GM12878 (cell line): ENCODE data around the gene ARHGDIA. TPM values are rescaled to one million over a fixed set of nuclear protein-coding genes. Genes with fewer than 3 reads are reported as not detected.

Source experiments
- ATAC-seq: fragments of 200-7000 bp; cut with Tn5 transposase; 3 replicates; pipeline ENCODE4 v1.9.1; 2020; ENCODE audit warnings: mild to moderate bottlenecking, moderate library complexity
- BruUV-seq: library from RNA; stranded (reverse); fragments of 400-500 nt; replicated peaks from 2 replicates; lab custom pipeline; 2021; lab: Mats Ljungman, UMichigan
- CTCF ChIA-PET: fragments of 300-600 bp; sonication (Branson Sonifier 250); formaldehyde crosslinking; extraction: SDS; loops from one replicate; lab custom pipeline; 2021; ENCODE audit warnings: inconsistent platforms; lab: Yijun Ruan, JAX
- POLR2A ChIA-PET: fragments of 350-600 bp; formaldehyde crosslinking; extraction: SDS; loops from one replicate; lab custom pipeline; 2021; ENCODE audit warnings: inconsistent platforms; lab: Charles Lee
- RAD21 ChIA-PET: fragments of 300-600 bp; sonication (Branson Sonifier 250); formaldehyde crosslinking; loops from one replicate; lab custom pipeline; 2023; ENCODE audit warnings: antibody characterized with exemption; ENCODE audit not compliant: unreplicated experiment; lab: Charles Lee
- SMC1A ChIA-PET: fragments of 300-600 bp; sonication (Branson Sonifier 250); formaldehyde crosslinking; loops from one replicate; lab custom pipeline; 2023; ENCODE audit not compliant: unreplicated experiment, uncharacterized antibody; lab: Charles Lee
- DNase-seq: peaks from one replicate; pipeline ENCODE4 v3.0.0-alpha.2; 2011; ENCODE audit warnings: low read depth, low spot score
- FAIRE-seq: peaks from 3 replicates; lab custom pipeline; 2011; peaks lifted over from hg19 to GRCh38; lab: Jason Lieb, UNC
- H2AFZ ChIP-seq: 2 replicates; pipeline ENCODE4 v1.6.0; 2011; ENCODE audit warnings: low read depth, low read length, control low read depth; ENCODE audit not compliant: control insufficient read depth
- H3K27ac ChIP-seq: 2 replicates; pipeline ENCODE4 v1.5.1; 2011; ENCODE audit warnings: control low read depth; ENCODE audit not compliant: control insufficient read depth, insufficient read depth
- H3K27me3 ChIP-seq, 2 experiments: replicated peaks in 1 of 2; 2 replicates each; pipeline versions ENCODE4 v1.6.0 to v1.6.1; 2011; ENCODE audit warnings: low read length in 1 of 2; ENCODE audit not compliant: control insufficient read depth in 2 of 2, insufficient read depth in 2 of 2
- H3K36me3 ChIP-seq, 2 experiments: 2 replicates each; pipeline ENCODE4 v1.5.1; 2011; ENCODE audit warnings: low read length in 1 of 2; ENCODE audit not compliant: control insufficient read depth in 2 of 2, insufficient read depth in 2 of 2
- H3K4me1 ChIP-seq: 2 replicates; pipeline ENCODE4 v1.6.1; 2011; ENCODE audit warnings: mild to moderate bottlenecking, low read length, moderate library complexity, mixed read lengths; ENCODE audit not compliant: control insufficient read depth, insufficient read depth
- H3K4me2 ChIP-seq: 2 replicates; pipeline ENCODE4 v1.6.0; 2011; ENCODE audit warnings: control low read depth; ENCODE audit not compliant: control insufficient read depth, insufficient read depth
- H3K4me3 ChIP-seq: fragments of 200-600 bp; sonication (generic); 2 replicates; pipeline ENCODE4 v1.5.1; 2016
- H3K79me2 ChIP-seq: 2 replicates; pipeline ENCODE4 v1.6.0; 2011; ENCODE audit warnings: low read length; ENCODE audit not compliant: control insufficient read depth, insufficient read depth
- H3K9ac ChIP-seq: 2 replicates; pipeline ENCODE4 v1.8.0; 2011; ENCODE audit warnings: low read length, control low read depth, mixed read lengths; ENCODE audit not compliant: control insufficient read depth, insufficient read depth
- H3K9me3 ChIP-seq: replicated peaks from 3 replicates; pipeline ENCODE4 v1.5.1; 2011; ENCODE audit warnings: mild to moderate bottlenecking, low read length; ENCODE audit not compliant: control insufficient read depth, insufficient read depth
- H4K20me1 ChIP-seq: 2 replicates; pipeline ENCODE4 v1.6.0; 2011; ENCODE audit not compliant: control insufficient read depth, insufficient read depth
- BMI1 ChIP-seq: fragments of 450-650 bp; IDR thresholded peaks from 2 replicates; pipeline ENCODE4 v1.6.1; 2016; ENCODE audit warnings: mild to moderate bottlenecking, moderate library complexity, borderline replicate concordance
- CEBPB ChIP-seq, 2 experiments: fragments of 150-350 bp in 1 of 2; IDR thresholded peaks; 2 replicates each; pipeline ENCODE4 v1.6.1; 2012 to 2014; ENCODE audit warnings: low read depth in 2 of 2, low read length in 2 of 2, borderline replicate concordance in 1 of 2, inconsistent platforms in 1 of 2
- CHD4 ChIP-seq: fragments of 200-600 bp; sonication (generic); IDR thresholded peaks from 2 replicates; pipeline ENCODE4 v1.6.1; 2016; ENCODE audit warnings: mild to moderate bottlenecking
- JUNB ChIP-seq: IDR thresholded peaks from 2 replicates; pipeline ENCODE4 v1.6.1; 2016; ENCODE audit warnings: antibody characterized with exemption, mild to moderate bottlenecking
- KLF5 ChIP-seq: fragments of 450-650 bp; IDR thresholded peaks from 2 replicates; pipeline ENCODE4 v1.6.1; 2014; ENCODE audit warnings: mild to moderate bottlenecking; ENCODE audit not compliant: partially characterized antibody
- PBX3 ChIP-seq: IDR thresholded peaks from 2 replicates; pipeline ENCODE4 v1.6.1; 2011; ENCODE audit warnings: mild to moderate bottlenecking, low read depth, low read length, moderate library complexity; ENCODE audit not compliant: insufficient replicate concordance
- POLR2A ChIP-seq: IDR thresholded peaks from 2 replicates; pipeline ENCODE4 v1.6.1; 2011; ENCODE audit warnings: low read depth, mild to moderate bottlenecking, low read length
- POLR2AphosphoS5 ChIP-seq: IDR thresholded peaks from 2 replicates; pipeline ENCODE4 v1.6.1; 2011; ENCODE audit warnings: mild to moderate bottlenecking, low read length, inconsistent platforms
- POU2F2 ChIP-seq: IDR thresholded peaks from 3 replicates; pipeline ENCODE4 v1.6.1; 2011; ENCODE audit warnings: low read depth, mild to moderate bottlenecking, low read length, borderline replicate concordance
- RELA ChIP-seq: fragments of 450-650 bp; IDR thresholded peaks from 2 replicates; pipeline ENCODE4 v1.8.0; 2014; ENCODE audit warnings: borderline replicate concordance; ENCODE audit not compliant: partially characterized antibody
- SKIL ChIP-seq: fragments of 450-650 bp; IDR thresholded peaks from 2 replicates; pipeline ENCODE4 v1.6.1; 2017; ENCODE audit warnings: mild to moderate bottlenecking, low read depth, inconsistent platforms; ENCODE audit not compliant: poor library complexity, severe bottlenecking
- SP1 ChIP-seq: IDR thresholded peaks from one replicate; pipeline ENCODE4 v1.6.1; 2011; ENCODE audit warnings: low read depth, low read length
- TCF12 ChIP-seq: IDR thresholded peaks from 2 replicates; pipeline ENCODE4 v1.6.1; 2011; ENCODE audit warnings: low read depth, mild to moderate bottlenecking, low read length
- WGBS: methylation state at CpG from one replicate; pipeline ENCODE4 v1.1.6; 2016; ENCODE audit warnings: low lambda C conversion rate; ENCODE audit not compliant: insufficient replicate concordance, insufficient coverage; ENCODE audit errors: missing lambda C conversion rate; 5-methylcytosine and 5-hydroxymethylcytosine counted together
- in situ Hi-C: fragments of 300-500 bp; cut with MboI; formaldehyde crosslinking; loops from 9 replicates; pipeline ENCODE4 v1.14.3; 2018; ENCODE audit warnings: mixed read lengths
- intact Hi-C: fragments of 100-400 bp; cut with micrococcal nuclease; formaldehyde crosslinking; loops from one replicate; pipeline ENCODE4 v1.14.2; 2022; ENCODE audit not compliant: unreplicated experiment
- polyA plus RNA-seq, 11 experiments: library from polyadenylated mRNA; depleted of rRNA in 4 of 11; unstranded in 6 of 11; stranded (reverse) in 5 of 11; fragments of >200 nt; fragmentation: Nextera tagmentation in 4 of 11; fragmentation: Illumina TruSeq in 1 of 11; extraction: Ambion mirVana in 4 of 11; extraction: Trizol in 1 of 11; gene quantifications; 1 replicate in 1 of 11; 2 replicates in 10 of 11; pipeline versions ENCODE4 v1.2.1 to v1.2.3, GENCODE V29; 2011 to 2016; ENCODE audit warnings: inconsistent platforms in 2 of 11, missing spikeins in 2 of 11, low read depth in 1 of 11
- total RNA-seq, 4 experiments: library from RNA; depleted of rRNA in 3 of 4; stranded (reverse); fragments of >200 nt in 3 of 4; fragmentation: Illumina TruSeq in 1 of 4; extraction: Trizol in 1 of 4; gene quantifications; 2 replicates each; pipeline versions ENCODE4 v1.2.1 to v1.2.3, GENCODE V29; 2013 to 2021

Gene ARHGDIA
- total and polyA plus RNA-seq, 10 of the 15 experiments (the other 5 are each of a cell fraction or from before 2014, with no cell fraction given): 17.9 to 552 (median 169) TPM

- RAD21 ChIA-PET: no interaction called here
- H3K4me3 ChIP-seq: no peak overlapping the region
- no peak overlapping the region for H3K4me2 ChIP-seq
- peaks cover 30% of the 10 kb centered on the region for H3K79me2 ChIP-seq
- H3K9ac ChIP-seq: no peak overlapping the region
- peaks cover 26 to 29% of the 10 kb centered on the region in 2 experiments; a peak in 3 of 4 replicates for H3K36me3 ChIP-seq
- H2AFZ ChIP-seq: no peak overlapping the region
- H3K4me1 ChIP-seq: peaks cover 15% of the 10 kb centered on the region
- POLR2A ChIA-PET: interaction anchor here (1.1 to 1.4 kb wide), 3 partner anchors 13 to 28 kb away, joined by 3 to 6 read pairs (median 3); no protein-coding TSS in a partner anchor
- no peak for TF ChIP-seq TCF12
- TF ChIP-seq POLR2AphosphoS5: peak; percentile 43; the same call in 1 of the 2 replicates
- peak; percentile 26 for TF ChIP-seq POLR2A
- intact Hi-C loops: no loop called here
- no TSS peak for BruUV-seq
- CTCF ChIA-PET: interaction anchor here (1.6 kb wide), 1 partner anchor 13 kb away, joined by 5 read pairs; no protein-coding TSS in a partner anchor
- ATAC-seq: no peak
- no peak for DNase-seq
- H3K27me3 ChIP-seq: no peaks in the 10 kb centered on the region
- no peaks in the 10 kb centered on the region for H3K9me3 ChIP-seq
- 0 out of 2 replicates have a peak, but pooled peaks cover 3% of the 10 kb centered on the region for H4K20me1 ChIP-seq
- WGBS: 85% methylated on average over 11 of the region's 11 CpGs
- in situ Hi-C loops: no loop called here
- no peak overlapping the region for H3K27ac ChIP-seq
- no peak for FAIRE-seq
- SMC1A ChIA-PET: no interaction called here
Measured at GRCh38 chr17:81885869-81886548, 14.9 kb upstream of the ARHGDIA start.

GRCh38 chr17:81885454-81885853, 14.3 kb upstream of the ARHGDIA start:
- in situ Hi-C loops: no loop called here
- no TSS peak for BruUV-seq
- POLR2A ChIA-PET: interaction anchor here (1.3 to 1.4 kb wide), 2 partner anchors 13 to 15 kb away, joined by 3 to 6 read pairs; no protein-coding TSS in a partner anchor
- no peak overlapping the region for H3K27ac ChIP-seq
- 0 out of 2 replicates have a peak, but pooled peaks cover 3% of the 10 kb centered on the region for H4K20me1 ChIP-seq
- intact Hi-C loops: no loop called here
- H3K4me3 ChIP-seq: no peak overlapping the region
- H3K27me3 ChIP-seq: no peaks in the 10 kb centered on the region
- RAD21 ChIA-PET: no interaction called here
- SMC1A ChIA-PET: no interaction called here
- 98% methylated on average over 9 of the region's 10 CpGs for WGBS
- ATAC-seq (no peak), FAIRE-seq (no peak), DNase-seq (no peak)
- no peak overlapping the region for H2AFZ ChIP-seq
- no peak overlapping the region for H3K4me2 ChIP-seq
- TF ChIP-seq POU2F2: no peak
- no peak for TF ChIP-seq SKIL
- TF ChIP-seq CHD4: no peak
- TF ChIP-seq PBX3: no peak
- no peak for TF ChIP-seq SP1
- TF ChIP-seq JUNB: no peak
- no peak for TF ChIP-seq KLF5
- TF ChIP-seq CEBPB (IDR thresholded peaks at IDR 0.05; ENCODE audit: borderline replicate concordance in 1 of 2, low read depth in 2 of 2, low read length in 2 of 2): no peak
- no peak for TF ChIP-seq RELA
- TF ChIP-seq BMI1: no peak
- no peaks in the 10 kb centered on the region for H3K9me3 ChIP-seq
- CTCF ChIA-PET: interaction anchor here (1.6 kb wide), 1 partner anchor 13 kb away, joined by 5 read pairs; no protein-coding TSS in a partner anchor
- no peak overlapping the region for H3K9ac ChIP-seq
- peaks cover 15% of the 10 kb centered on the region for H3K4me1 ChIP-seq
- peaks cover 24% of the 10 kb centered on the region for H3K79me2 ChIP-seq
- peaks cover 26 to 29% of the 10 kb centered on the region in 2 experiments; a peak in 3 of 4 replicates for H3K36me3 ChIP-seq
